GM21825 (cell line): Measurements from ENCODE around the gene ZNF365.
"Not testable (repeated sequence)": the region's sequence is repeated elsewhere in the genome, so short reads cannot be mapped to it uniquely, and the experiment has no call there.

Source experiments
- ATAC-seq: cut with Tn5 transposase; IDR thresholded peaks from one replicate; pipeline ENCODE4 v1.9.1; 2021; ENCODE audit warnings: mild to moderate bottlenecking, moderate library complexity; ENCODE audit not compliant: unreplicated experiment

The ZNF365 gene

DNA sequence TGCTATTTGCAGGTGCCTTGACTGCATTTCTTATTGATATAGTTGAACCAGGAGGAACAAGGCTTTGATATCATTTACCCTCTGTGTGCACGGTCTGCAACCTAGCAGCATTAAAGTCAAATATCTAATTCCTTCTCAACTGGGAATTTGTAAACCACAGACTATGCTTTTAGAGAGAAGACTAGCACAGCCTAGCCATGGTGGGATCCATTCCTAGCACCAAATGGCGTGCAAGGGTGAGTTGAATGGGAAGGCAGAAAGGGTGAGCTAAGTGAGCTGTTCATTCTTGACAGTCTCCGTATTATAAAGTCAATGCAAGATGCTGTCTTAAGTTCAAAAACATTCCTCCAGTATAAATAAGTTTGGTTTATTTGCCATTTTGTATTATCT is 2.9 kb downstream of the ZNF365 start:
- ATAC-seq: no peak

GRCh38 chr10:62377966-62378365 is 3.8 kb downstream of the ZNF365 start:
- ATAC-seq: no peak

DNA sequence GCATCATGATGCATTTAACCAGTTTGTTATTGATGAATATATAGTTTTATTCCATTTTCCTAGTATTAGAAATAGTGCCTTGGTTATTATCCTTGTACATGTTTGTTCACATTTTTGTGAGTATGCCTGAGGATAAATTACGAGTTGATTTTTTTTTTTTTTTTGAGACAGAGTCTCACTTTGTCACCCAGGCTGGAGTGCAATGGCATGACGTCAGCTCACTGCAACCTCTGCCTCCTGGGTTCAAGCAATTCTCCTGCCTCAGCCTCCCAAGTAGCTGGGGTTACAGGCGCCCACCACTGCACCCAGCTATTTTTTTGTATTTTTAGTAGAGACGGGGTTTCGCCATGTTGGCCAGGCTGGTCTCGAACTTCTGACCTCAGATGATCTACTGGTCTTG is 4.7 kb downstream of the ZNF365 start:
- not testable (repeated sequence) for ATAC-seq

DNA sequence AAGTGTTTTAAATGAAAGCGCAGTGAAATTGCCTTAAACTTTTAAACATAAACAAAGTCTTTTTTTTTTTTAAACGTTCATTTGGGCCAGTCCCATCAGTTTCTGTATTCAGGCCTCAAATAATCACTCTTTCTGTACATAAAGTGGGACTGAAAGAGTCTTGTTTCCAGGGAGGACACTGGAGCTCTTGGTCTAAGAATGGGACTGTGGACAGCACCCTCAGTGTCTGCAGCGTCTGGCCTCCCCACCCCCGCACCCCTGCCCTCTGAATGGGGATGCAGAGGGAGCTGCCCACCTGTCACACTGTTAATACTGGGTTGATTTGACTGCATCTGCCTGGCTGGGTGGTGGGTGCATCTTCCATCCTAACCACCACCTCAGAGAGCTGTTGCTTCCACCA is 5.2 kb downstream of the ZNF365 start:
- ATAC-seq: no peak

- ATAC-seq: no peak
Observed at GRCh38 chr10:62380016-62380415, 5.8 kb downstream of the ZNF365 start.

DNA sequence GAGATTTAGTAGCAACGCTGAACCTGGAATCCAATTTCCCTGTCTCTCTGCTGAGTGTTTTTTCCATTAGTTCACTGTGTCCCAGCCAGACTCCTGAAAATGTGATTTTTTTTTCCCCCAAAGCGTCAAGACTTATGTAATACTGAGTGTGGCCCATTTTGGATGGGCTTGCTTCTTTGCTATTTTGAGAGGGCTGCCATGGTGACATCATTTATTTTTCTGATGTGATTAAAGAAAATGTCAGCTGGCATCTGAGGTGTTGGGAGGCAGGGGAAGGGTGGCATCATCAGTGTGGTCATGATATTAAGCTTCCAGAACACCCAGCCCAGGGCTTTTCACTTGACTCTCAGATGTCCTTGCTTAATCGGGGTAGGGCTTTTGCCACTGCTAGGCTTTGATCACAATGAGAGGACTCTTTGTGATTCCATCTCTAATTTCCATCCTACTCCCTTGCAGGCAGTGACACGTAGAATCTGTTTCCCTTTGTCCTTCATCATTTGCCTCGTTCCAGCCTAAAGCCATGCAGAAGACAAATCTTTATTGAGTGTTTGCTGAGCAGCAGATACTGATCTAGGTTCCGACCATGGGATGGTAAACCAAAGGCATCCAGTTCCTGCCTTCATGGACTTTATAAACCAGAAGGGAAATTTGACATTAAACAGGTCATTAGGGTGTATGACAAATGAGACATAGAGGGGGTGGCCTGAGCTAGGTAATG is 7.4 kb downstream of the ZNF365 start:
- no peak for ATAC-seq

GRCh38 chr10:62382831-62383230 is 8.7 kb downstream of the ZNF365 start:
- no peak for ATAC-seq

DNA sequence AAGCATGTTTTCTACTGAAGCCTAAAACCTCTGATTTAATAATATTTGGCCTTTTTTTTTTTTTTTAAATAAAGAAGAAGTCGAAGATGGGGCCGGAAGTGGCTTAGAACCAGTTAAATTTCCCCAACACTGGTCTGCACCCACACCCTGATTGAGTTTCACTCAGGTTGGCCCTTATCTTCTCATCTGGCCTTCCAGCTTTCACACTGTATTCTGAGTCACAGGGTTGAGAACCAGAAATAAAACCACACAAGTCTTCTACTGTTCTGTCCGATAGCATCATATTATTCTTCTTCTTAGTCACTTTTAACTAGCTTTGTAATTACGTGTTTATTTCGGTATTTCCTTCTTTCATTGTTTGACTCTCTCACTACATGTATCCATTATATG is 9.9 kb downstream of the ZNF365 start:
- no peak for ATAC-seq

DNA sequence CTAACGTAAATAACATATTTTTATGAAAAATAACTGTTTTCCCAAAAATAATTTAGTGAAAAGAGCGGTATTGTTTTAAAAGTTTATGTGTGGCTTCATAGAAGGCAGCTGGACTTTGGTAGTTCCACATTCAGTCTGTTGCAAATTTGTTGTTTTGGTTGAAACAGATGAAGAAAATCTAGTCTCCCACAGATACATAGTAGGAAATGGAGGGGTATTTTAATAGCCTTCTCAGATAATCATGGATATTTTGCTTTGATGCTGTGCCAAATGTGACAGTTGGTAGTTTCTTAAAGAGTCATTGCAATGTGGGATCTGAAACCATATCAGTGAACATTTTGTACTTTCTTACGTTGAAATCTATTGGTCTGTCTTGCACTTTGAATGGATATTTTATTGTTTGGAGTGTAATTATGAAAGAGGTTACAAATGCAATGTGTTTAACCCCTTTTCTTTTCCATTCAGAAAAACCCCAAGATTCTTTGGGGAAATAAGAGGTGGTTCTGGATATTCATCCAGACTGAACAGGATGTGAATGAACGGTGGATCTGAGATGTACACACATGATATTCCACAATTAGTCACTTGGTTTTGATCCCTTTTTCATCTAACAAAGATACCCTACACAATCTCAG is 10.4 kb downstream of the ZNF365 start:
- ATAC-seq: no peak

DNA sequence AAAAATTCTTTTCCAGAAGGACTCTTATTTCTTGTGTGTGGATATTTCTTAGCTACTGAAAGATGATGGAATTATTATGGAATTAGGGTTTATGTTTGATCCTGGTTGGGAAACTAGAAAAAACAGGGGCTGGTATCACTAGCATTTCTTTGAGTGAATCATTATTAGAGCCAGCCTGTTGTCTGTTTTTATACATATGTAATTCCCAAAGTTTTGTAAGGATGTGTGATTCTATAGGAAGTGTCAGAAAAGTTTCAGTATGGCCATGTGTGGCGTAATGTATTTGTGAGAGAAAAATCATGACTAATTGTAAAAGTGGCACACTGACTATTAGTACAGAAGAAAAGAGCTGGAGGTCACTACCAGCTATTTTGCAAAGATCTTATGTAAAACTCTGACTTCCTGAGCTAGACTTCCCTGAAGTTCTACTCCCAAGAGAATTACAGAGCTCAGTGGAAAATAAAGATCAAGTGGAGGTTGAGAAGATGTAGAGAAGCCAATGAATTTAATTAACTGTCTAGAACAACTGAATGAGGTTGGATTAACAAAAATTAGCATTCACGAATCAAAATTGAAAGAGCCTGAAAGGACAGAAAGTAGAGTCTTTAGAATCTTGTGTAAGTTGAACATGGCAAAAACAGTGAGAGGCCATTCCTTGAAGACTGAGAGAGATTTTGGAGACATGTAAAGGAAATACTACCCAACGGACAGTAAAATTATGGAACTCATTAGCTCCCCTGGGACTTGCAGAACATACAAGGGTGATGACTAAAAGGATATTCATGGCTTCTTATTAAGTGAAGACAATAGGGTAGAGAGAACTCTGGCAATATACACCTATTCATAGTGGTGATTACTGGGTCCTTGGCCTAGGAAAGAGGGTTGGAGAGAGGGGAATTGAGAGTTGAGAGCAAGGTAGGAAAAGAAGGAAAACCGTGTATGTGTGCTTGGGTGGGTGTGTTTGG is 12.5 kb downstream of the ZNF365 start:
- no peak for ATAC-seq

GRCh38 chr10:62388328-62388727 is 14.2 kb downstream of the ZNF365 start:
- no peak for ATAC-seq

GRCh38 chr10:62390497-62391176 is 16.5 kb downstream of the ZNF365 start:
- no peak for ATAC-seq

GRCh38 chr10:62393237-62393636 is 19.1 kb downstream of the ZNF365 start:
- no peak for ATAC-seq

- ATAC-seq: no peak
Observed at GRCh38 chr10:62394556-62395018, 20.4 kb downstream of the ZNF365 start.

DNA sequence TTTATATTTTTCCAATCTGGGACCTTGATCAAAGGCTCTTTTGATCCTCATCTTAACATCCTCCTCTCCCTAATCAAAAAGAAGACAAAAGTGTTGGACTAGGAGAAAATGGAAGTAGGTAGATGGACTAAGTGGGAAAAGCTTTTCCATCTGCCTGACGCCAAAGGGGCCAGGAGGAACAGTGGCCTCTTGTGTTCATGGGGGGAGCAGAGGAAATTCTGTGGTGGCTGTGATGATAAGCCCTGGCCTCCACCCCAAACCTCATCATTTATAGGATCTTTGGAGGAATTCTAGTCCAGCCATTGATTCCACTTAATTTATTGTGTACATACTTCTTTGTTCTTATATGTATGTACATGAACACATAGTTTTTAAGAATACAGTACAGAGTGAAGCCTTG is 21.7 kb downstream of the ZNF365 start:
- ATAC-seq: no peak

DNA sequence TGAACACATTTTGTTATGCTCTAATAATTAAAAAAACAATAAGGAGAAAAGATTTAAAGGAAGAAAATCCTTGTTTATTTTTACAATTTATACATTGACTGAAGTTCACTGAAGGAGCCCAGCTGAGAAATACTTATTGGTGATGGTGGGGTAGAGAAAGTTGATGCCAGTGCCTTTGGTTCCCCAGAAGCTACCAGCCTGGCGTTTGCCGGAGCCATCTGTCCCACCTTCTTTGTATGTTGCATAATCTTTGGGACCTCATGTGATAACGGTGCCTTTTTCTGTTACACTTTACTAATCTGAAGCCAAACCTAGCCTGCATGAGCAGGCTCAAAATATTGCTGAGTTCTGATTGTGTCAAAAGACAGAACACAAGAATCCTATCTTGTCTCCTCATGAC is 22.7 kb downstream of the ZNF365 start:
- ATAC-seq: no peak

DNA sequence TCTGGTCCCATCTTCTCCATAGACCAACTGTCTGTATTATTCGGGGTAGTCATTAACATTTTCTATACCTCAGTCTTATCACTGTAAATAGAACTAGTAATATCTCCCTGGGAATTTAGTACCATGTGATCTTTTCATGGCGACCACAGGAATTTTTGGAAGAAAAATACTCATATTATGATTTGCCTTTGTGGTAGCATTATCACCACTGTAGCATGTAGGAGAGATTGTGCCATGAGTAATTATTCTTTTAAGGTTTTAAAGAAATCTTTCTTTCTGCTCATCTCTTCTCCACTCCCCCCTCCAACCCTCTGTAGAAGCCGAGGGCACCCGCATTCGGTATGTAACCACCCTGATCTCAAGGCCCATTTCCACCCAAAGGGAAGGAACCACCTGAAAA is 25.0 kb downstream of the ZNF365 start:
- ATAC-seq: no peak

GRCh38 chr10:62402508-62402907 is 28.3 kb downstream of the ZNF365 start:
- ATAC-seq: no peak

GRCh38 chr10:62410528-62410927 is 36.4 kb downstream of the ZNF365 start:
- ATAC-seq: not testable (repeated sequence)

DNA sequence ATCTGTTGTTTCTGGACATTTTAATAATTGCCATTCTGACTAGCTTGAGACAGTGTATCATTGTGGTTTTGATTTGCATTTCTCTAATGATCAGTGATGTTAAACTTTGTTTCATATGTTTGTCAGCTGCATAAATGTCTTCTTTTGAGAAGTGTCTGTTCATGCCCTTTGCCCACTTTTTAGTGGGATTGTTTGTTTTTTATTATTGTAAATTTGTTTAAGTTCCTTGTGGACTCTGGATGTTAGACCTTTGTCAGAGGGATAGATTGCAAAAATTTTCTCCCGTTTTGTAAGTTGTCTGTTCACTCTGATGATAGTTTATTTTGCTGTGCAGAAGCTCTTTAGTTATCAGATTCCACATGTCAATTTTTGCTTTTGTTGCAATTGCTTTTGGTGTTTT is 36.8 kb downstream of the ZNF365 start:
- not testable (repeated sequence) for ATAC-seq

GRCh38 chr10:62413048-62413447 is 38.9 kb downstream of the ZNF365 start:
- ATAC-seq: no peak
